HEK293T (cell line): ENCODE measurements around the gene SSU72.
"Not testable (repeated sequence)": the region's sequence is repeated elsewhere in the genome, so short reads cannot be mapped to it uniquely, and the experiment has no call there.

Experiments
- CTCF ChIA-PET: fragments of 350-600 bp; formaldehyde crosslinking; extraction: SDS; loops from one replicate; lab custom pipeline; 2021; ENCODE audit warnings: antibody characterized with exemption, inconsistent platforms; lab: Yijun Ruan, JAX
- POLR2A ChIA-PET: fragments of 350-600 bp; formaldehyde crosslinking; extraction: SDS; loops from one replicate; lab custom pipeline; 2020; ENCODE audit warnings: antibody characterized with exemption, inconsistent platforms; lab: Yijun Ruan, JAX
- DNase-seq: peaks from one replicate; pipeline ENCODE4 v3.0.0; 2012; ENCODE audit warnings: mixed read lengths; ENCODE audit errors: extremely low spot score
- ARNT ChIP-seq: fragments of 450-650 bp; IDR thresholded peaks from 2 replicates; pipeline ENCODE4 v1.6.1; 2017; ENCODE audit warnings: mild to moderate bottlenecking
- BHLHE40 ChIP-seq: fragments of 450-650 bp; IDR thresholded peaks from 2 replicates; pipeline ENCODE4 v1.6.1; 2016; ENCODE audit warnings: mild to moderate bottlenecking, moderate library complexity, borderline replicate concordance
- CTBP1 ChIP-seq: fragments of 450-650 bp; IDR thresholded peaks from 2 replicates; pipeline ENCODE4 v1.6.1; 2016; ENCODE audit warnings: borderline replicate concordance
- ELF4 ChIP-seq: fragments of 450-650 bp; IDR thresholded peaks from 2 replicates; pipeline ENCODE4 v1.6.1; 2017; ENCODE audit warnings: antibody characterized with exemption
- FOXA1 ChIP-seq: fragments of 450-650 bp; IDR thresholded peaks from 2 replicates; pipeline ENCODE4 v1.6.1; 2016; ENCODE audit warnings: mild to moderate bottlenecking
- FOXK2 ChIP-seq: fragments of 450-650 bp; IDR thresholded peaks from 2 replicates; pipeline ENCODE4 v1.6.1; 2016; ENCODE audit warnings: mild to moderate bottlenecking
- FOXM1 ChIP-seq: fragments of 450-650 bp; IDR thresholded peaks from 2 replicates; pipeline ENCODE4 v1.6.1; 2017; ENCODE audit warnings: mild to moderate bottlenecking, borderline replicate concordance
- HDGF ChIP-seq: fragments of 450-650 bp; IDR thresholded peaks from 2 replicates; pipeline ENCODE4 v1.6.1; 2017; ENCODE audit warnings: antibody characterized with exemption, borderline replicate concordance
- L3MBTL2 ChIP-seq: fragments of 450-650 bp; conservative IDR thresholded peaks from 2 replicates; pipeline ENCODE4 v1.6.1; 2016; ENCODE audit warnings: mild to moderate bottlenecking
- LEF1 ChIP-seq: fragments of 450-650 bp; IDR thresholded peaks from 2 replicates; pipeline ENCODE4 v1.6.1; 2017; ENCODE audit warnings: mild to moderate bottlenecking, borderline replicate concordance
- NFRKB ChIP-seq: fragments of 450-650 bp; IDR thresholded peaks from 2 replicates; pipeline ENCODE4 v1.6.1; 2016; ENCODE audit warnings: mild to moderate bottlenecking, moderate library complexity
- SP1 ChIP-seq: fragments of 450-650 bp; IDR thresholded peaks from 2 replicates; pipeline ENCODE4 v1.6.1; 2017
- SUZ12 ChIP-seq: fragments of 450-650 bp; IDR thresholded peaks from 2 replicates; pipeline ENCODE4 v1.6.1; 2016; ENCODE audit warnings: mild to moderate bottlenecking
- TARDBP ChIP-seq: fragments of 450-650 bp; IDR thresholded peaks from 2 replicates; pipeline ENCODE4 v1.6.1; 2016
- ZNF384 ChIP-seq: fragments of 450-650 bp; IDR thresholded peaks from 2 replicates; pipeline ENCODE4 v1.6.1; 2016
- TF ChIP-seq, protein P1 (sequence below): fragments of 450-650 bp; IDR thresholded peaks from 2 replicates; pipeline ENCODE4 v1.6.1; 2016

SSU72 gene

GRCh38 chr1:1561801-1562470 is 12.7 kb downstream of the SSU72 start:
- POLR2A ChIA-PET: no interaction called here
- TF ChIP-seq FOXK2 (no peak), LEF1 (no peak), TARDBP (no peak), ZNF384 (no peak), FOXM1 (no peak), SP1 (no peak), CTBP1 (no peak), FOXA1 (no peak), HDGF (no peak), ARNT (no peak), BHLHE40 (no peak), SUZ12 (no peak), L3MBTL2 (no peak), NFRKB (no peak), ELF4 (no peak)
- TF ChIP-seq, protein P1, sequence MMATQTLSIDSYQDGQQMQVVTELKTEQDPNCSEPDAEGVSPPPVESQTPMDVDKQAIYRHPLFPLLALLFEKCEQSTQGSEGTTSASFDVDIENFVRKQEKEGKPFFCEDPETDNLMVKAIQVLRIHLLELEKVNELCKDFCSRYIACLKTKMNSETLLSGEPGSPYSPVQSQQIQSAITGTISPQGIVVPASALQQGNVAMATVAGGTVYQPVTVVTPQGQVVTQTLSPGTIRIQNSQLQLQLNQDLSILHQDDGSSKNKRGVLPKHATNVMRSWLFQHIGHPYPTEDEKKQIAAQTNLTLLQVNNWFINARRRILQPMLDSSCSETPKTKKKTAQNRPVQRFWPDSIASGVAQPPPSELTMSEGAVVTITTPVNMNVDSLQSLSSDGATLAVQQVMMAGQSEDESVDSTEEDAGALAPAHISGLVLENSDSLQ: no peak
- CTCF ChIA-PET: no interaction called here
- DNase-seq: no peak

GRCh38 chr1:1560178-1560577 is 14.5 kb downstream of the SSU72 start:
- ChIA-PET CTCF (no interaction called here), POLR2A (interaction anchor here (1.1 kb wide), 1 partner anchor 9 kb away, joined by 3 read pairs; no protein-coding TSS in a partner anchor)
- DNase-seq: no peak
- TF ChIP-seq SUZ12 (no peak), TARDBP (no peak), ZNF384 (no peak), BHLHE40 (no peak)
- TF ChIP-seq, protein P1: no peak

- POLR2A ChIA-PET: interaction anchor here (0.7 to 1.3 kb wide), 3 partner anchors 8 to 56 kb away, joined by 3 read pairs; partner anchors contain the start of gene MIB2
- CTCF ChIA-PET: no interaction called here
- TF ChIP-seq L3MBTL2 (no peak), FOXA1 (no peak), SP1 (no peak), NFRKB (no peak), BHLHE40 (no peak), ELF4 (no peak), CTBP1 (no peak), ARNT (no peak), LEF1 (no peak)
- no peak for DNase-seq
Observed at GRCh38 chr1:1559066-1559465, 15.6 kb downstream of the SSU72 start.

GRCh38 chr1:1558591-1558990 is 16.1 kb downstream of the SSU72 start:
- POLR2A ChIA-PET: interaction anchor here (1.3 kb wide), 1 partner anchor 57 kb away, joined by 3 read pairs; the partner anchor contains the start of gene MIB2
- DNase-seq: no peak
- CTCF ChIA-PET: no interaction called here
- TF ChIP-seq NFRKB: no peak
- TF ChIP-seq SP1: no peak
- no peak for TF ChIP-seq LEF1
- TF ChIP-seq FOXK2: no peak
- TF ChIP-seq SUZ12: no peak
- TF ChIP-seq ZNF384: no peak
- no peak for TF ChIP-seq FOXM1

- CTCF ChIA-PET, DNase-seq, POLR2A ChIA-PET: not testable (repeated sequence)
Observed at GRCh38 chr1:1557688-1558087, 17.0 kb downstream of the SSU72 start.

DNA sequence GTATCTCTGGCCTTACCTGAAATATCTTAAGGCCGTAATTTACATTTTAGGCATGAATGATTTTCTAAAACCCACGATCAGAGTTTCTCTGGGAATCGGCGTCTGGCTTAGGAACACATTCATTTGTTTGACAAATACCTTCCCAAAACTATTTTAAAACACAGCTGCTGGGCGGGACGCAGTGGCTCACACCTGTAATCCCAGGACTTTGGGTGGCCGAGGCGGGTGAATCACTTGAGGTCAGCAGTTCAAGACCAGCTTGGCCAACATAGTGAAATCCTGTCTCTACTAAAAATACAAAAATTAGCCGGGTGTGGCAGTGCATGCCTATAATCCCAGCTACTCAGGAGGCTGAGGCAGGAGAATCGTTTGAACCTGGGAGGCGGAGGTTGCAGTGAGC is 17.7 kb downstream of the SSU72 start:
- DNase-seq, POLR2A ChIA-PET, CTCF ChIA-PET: not testable (repeated sequence)

- TF ChIP-seq FOXK2 (no peak), SUZ12 (no peak), L3MBTL2 (no peak), LEF1 (no peak), BHLHE40 (no peak), HDGF (no peak), CTBP1 (no peak), ARNT (no peak), FOXM1 (no peak), ELF4 (no peak), ZNF384 (no peak)
- TF ChIP-seq, protein P1: no peak
- no peak for DNase-seq
- ChIA-PET POLR2A (no interaction called here), CTCF (no interaction called here)
Observed at GRCh38 chr1:1556505-1556904, 18.2 kb downstream of the SSU72 start.
